IMR-90 (cell line): ENCODE measurements around the gene PTGER2. TPM values are rescaled to one million over a fixed set of nuclear protein-coding genes. Genes with fewer than 3 reads are reported as not detected.

Experiments used
- ATAC-seq: fragments of 200-7000 bp; cut with Tn5 transposase; 2 replicates; pipeline ENCODE4 v1.9.1; 2020; ENCODE audit warnings: low read depth, mild to moderate bottlenecking, moderate library complexity
- BruUV-seq: library from RNA; stranded (reverse); fragments of 400-500 nt; replicated peaks from 2 replicates; lab custom pipeline; 2021; lab: Mats Ljungman, UMichigan
- CTCF ChIA-PET: fragments of 300-600 bp; formaldehyde crosslinking; extraction: SDS; loops from one replicate; lab custom pipeline; 2021; ENCODE audit warnings: antibody characterized with exemption; lab: Yijun Ruan, JAX
- POLR2A ChIA-PET: fragments of 300-600 bp; sonication (Branson Sonifier 250); formaldehyde crosslinking; loops from one replicate; lab custom pipeline; 2022; ENCODE audit warnings: antibody characterized with exemption; ENCODE audit not compliant: unreplicated experiment; lab: Charles Lee
- DNase-seq: peaks from one replicate; pipeline ENCODE4 v3.0.0; 2013
- H2AFZ ChIP-seq: replicated peaks from 2 replicates; pipeline ENCODE3; 2013; ENCODE audit warnings: low read length, mild to moderate bottlenecking; ENCODE audit not compliant: poor library complexity
- H2AK5ac ChIP-seq: 2 replicates; pipeline ENCODE4 v1.6.1; 2013; ENCODE audit warnings: low read depth, low read length, inconsistent platforms
- H2AK9ac ChIP-seq: replicated peaks from 2 replicates; pipeline ENCODE3; 2013; ENCODE audit warnings: mild to moderate bottlenecking, low read depth, low read length, moderate library complexity; ENCODE audit not compliant: poor library complexity
- H2BK120ac ChIP-seq: 2 replicates; pipeline ENCODE4 v1.6.1; 2013; ENCODE audit warnings: low read depth, low read length, inconsistent platforms
- H2BK15ac ChIP-seq: 3 replicates; pipeline ENCODE4 v1.6.1; 2013; ENCODE audit warnings: low read depth, low read length, inconsistent platforms
- H2BK20ac ChIP-seq: 2 replicates; pipeline ENCODE4 v1.6.1; 2013; ENCODE audit warnings: low read depth, mild to moderate bottlenecking, inconsistent platforms, low read length, moderate library complexity
- H2BK5ac ChIP-seq: 2 replicates; pipeline ENCODE4 v1.6.1; 2013; ENCODE audit warnings: mild to moderate bottlenecking, low read depth, low read length, inconsistent platforms; ENCODE audit not compliant: poor library complexity, severe bottlenecking
- H3K14ac ChIP-seq: replicated peaks from 2 replicates; pipeline ENCODE4 v1.6.1; 2013; ENCODE audit warnings: low read depth, low read length, inconsistent platforms
- H3K18ac ChIP-seq: 2 replicates; pipeline ENCODE4 v1.6.1; 2013; ENCODE audit warnings: low read depth, low read length, control low read depth
- H3K23ac ChIP-seq: 2 replicates; pipeline ENCODE4 v1.6.1; 2013; ENCODE audit warnings: low read depth, low read length, inconsistent platforms
- H3K27ac ChIP-seq: 2 replicates; pipeline ENCODE4 v1.5.1; 2013; ENCODE audit warnings: mild to moderate bottlenecking, control low read depth, low read length; ENCODE audit not compliant: insufficient read depth
- H3K27me3 ChIP-seq: 2 replicates; pipeline ENCODE4 v1.6.1; 2013; ENCODE audit warnings: low read length; ENCODE audit not compliant: control insufficient read depth, insufficient read depth
- H3K36me3 ChIP-seq: 2 replicates; pipeline ENCODE4 v1.6.1; 2013; ENCODE audit warnings: low read length, mixed read lengths; ENCODE audit not compliant: control insufficient read depth, insufficient read depth
- H3K4ac ChIP-seq: 2 replicates; pipeline ENCODE4 v1.6.1; 2013; ENCODE audit warnings: low read depth, low read length, inconsistent platforms
- H3K4me1 ChIP-seq: 2 replicates; pipeline ENCODE4 v1.6.1; 2013; ENCODE audit warnings: low read length, mixed read lengths; ENCODE audit not compliant: control insufficient read depth, insufficient read depth
- H3K4me2 ChIP-seq: 2 replicates; pipeline ENCODE4 v1.6.1; 2013; ENCODE audit warnings: low read depth, mild to moderate bottlenecking, control low read depth, low read length, moderate library complexity
- H3K4me3 ChIP-seq: 2 replicates; pipeline ENCODE4 v1.5.1; 2013; ENCODE audit warnings: low read depth, mild to moderate bottlenecking, control low read depth, low read length, moderate library complexity; ENCODE audit not compliant: insufficient read depth
- H3K56ac ChIP-seq: 2 replicates; pipeline ENCODE4 v1.6.1; 2013; ENCODE audit warnings: low read length, inconsistent platforms; ENCODE audit not compliant: insufficient read depth; ENCODE audit errors: extremely low read depth
- H3K79me1 ChIP-seq, 2 experiments: 2 replicates each; pipeline ENCODE4 v1.6.1; 2013; ENCODE audit warnings: low read length in 2 of 2, inconsistent platforms in 1 of 2, low read depth in 1 of 2
- H3K9ac ChIP-seq: 2 replicates; pipeline ENCODE4 v1.6.1; 2013; ENCODE audit warnings: low read depth, low read length, control low read depth
- H3K9me1 ChIP-seq: 2 replicates; pipeline ENCODE4 v1.6.1; 2013; ENCODE audit warnings: low read length, inconsistent platforms; ENCODE audit not compliant: insufficient read depth
- H3K9me3 ChIP-seq: 2 replicates; pipeline ENCODE4 v1.6.1; 2013; ENCODE audit warnings: low read length; ENCODE audit not compliant: control insufficient read depth, insufficient read depth
- H4K20me1 ChIP-seq: 2 replicates; pipeline ENCODE4 v1.6.1; 2013; ENCODE audit warnings: low read length, inconsistent platforms; ENCODE audit not compliant: insufficient read depth
- H4K5ac ChIP-seq: 2 replicates; pipeline ENCODE4 v1.6.1; 2013; ENCODE audit warnings: mild to moderate bottlenecking, low read depth, low read length, control low read depth
- H4K8ac ChIP-seq, 2 experiments: 2 replicates each; pipeline ENCODE4 v1.6.1; 2013; ENCODE audit warnings: low read depth in 2 of 2, low read length in 2 of 2, control low read depth in 1 of 2, inconsistent platforms in 1 of 2
- H4K91ac ChIP-seq: 2 replicates; pipeline ENCODE4 v1.6.1; 2013; ENCODE audit warnings: low read depth, low read length, inconsistent platforms; ENCODE audit not compliant: insufficient read depth
- BHLHE40 ChIP-seq: fragments of 150-350 bp; IDR thresholded peaks from 2 replicates; pipeline ENCODE4 v1.6.1; 2016; ENCODE audit warnings: mild to moderate bottlenecking, low read depth, low read length
- CEBPB ChIP-seq: IDR thresholded peaks from 2 replicates; pipeline ENCODE4 v1.6.1; 2012; ENCODE audit warnings: low read depth, low read length, improper control_type of control experiment
- CHD1 ChIP-seq: IDR thresholded peaks from 2 replicates; pipeline ENCODE4 v1.6.1; 2012; ENCODE audit warnings: low read depth, low read length, improper control_type of control experiment
- ELK1 ChIP-seq: fragments of 150-350 bp; IDR thresholded peaks from 2 replicates; pipeline ENCODE4 v1.6.1; 2016; ENCODE audit warnings: low read depth, mild to moderate bottlenecking, low read length, moderate library complexity, borderline replicate concordance
- FOS ChIP-seq: fragments of 150-350 bp; IDR thresholded peaks from 2 replicates; pipeline ENCODE4 v1.6.1; 2016; ENCODE audit warnings: low read depth, low read length
- MAFK ChIP-seq: IDR thresholded peaks from 2 replicates; pipeline ENCODE4 v1.6.1; 2012; ENCODE audit warnings: low read depth, low read length, improper control_type of control experiment
- MAZ ChIP-seq: IDR thresholded peaks from 2 replicates; pipeline ENCODE4 v1.6.1; 2012; ENCODE audit warnings: low read depth, mild to moderate bottlenecking, low read length, improper control_type of control experiment, moderate library complexity, borderline replicate concordance
- MXI1 ChIP-seq: IDR thresholded peaks from 2 replicates; pipeline ENCODE4 v1.6.1; 2012; ENCODE audit warnings: low read depth, mild to moderate bottlenecking, low read length, moderate library complexity, borderline replicate concordance
- NFE2L2 ChIP-seq: fragments of 150-350 bp; IDR thresholded peaks from 2 replicates; pipeline ENCODE4 v1.6.1; 2016; ENCODE audit warnings: low read depth, mild to moderate bottlenecking, low read length
- POLR2A ChIP-seq: IDR thresholded peaks from 2 replicates; pipeline ENCODE4 v1.6.1; 2012; ENCODE audit warnings: mild to moderate bottlenecking, low read depth, low read length
- RAD21 ChIP-seq: IDR thresholded peaks from 2 replicates; pipeline ENCODE4 v1.6.1; 2012; ENCODE audit warnings: low read length, improper control_type of control experiment
- RCOR1 ChIP-seq: IDR thresholded peaks from 2 replicates; pipeline ENCODE4 v1.6.1; 2012; ENCODE audit warnings: mild to moderate bottlenecking, low read length, improper control_type of control experiment; ENCODE audit not compliant: insufficient replicate concordance
- RFX5 ChIP-seq: IDR thresholded peaks from 2 replicates; pipeline ENCODE4 v1.8.0; 2012; ENCODE audit warnings: low read depth, mild to moderate bottlenecking, low read length, moderate library complexity
- SMC3 ChIP-seq: fragments of 150-350 bp; IDR thresholded peaks from 2 replicates; pipeline ENCODE4 v1.6.1; 2016; ENCODE audit warnings: low read depth, mild to moderate bottlenecking, antibody characterized with exemption, low read length, moderate library complexity
- WGBS, 2 experiments: methylation state at CpG; one replicate each; pipeline versions ENCODE4 v1.1.5 to v1.1.7; 2013; ENCODE audit warnings: missing lambda C conversion rate in 2 of 2; ENCODE audit not compliant: insufficient read length in 1 of 2; ENCODE audit errors: extremely low coverage in 2 of 2; 5-methylcytosine and 5-hydroxymethylcytosine counted together
- dilution Hi-C: fragments of 300-500 bp; cut with HindIII; formaldehyde crosslinking; loops from one replicate; pipeline ENCODE4 v1.14.3; 2018; ENCODE audit warnings: low sequenced_read_pairs; ENCODE audit not compliant: unreplicated experiment
- in situ Hi-C: fragments of 300-500 bp; cut with MboI; formaldehyde crosslinking; loops from 3 replicates; pipeline ENCODE4 v1.14.3; 2019; ENCODE audit warnings: low sequenced_read_pairs, inconsistent platforms, mixed read lengths
- intact Hi-C: fragments of 100-400 bp; cut with micrococcal nuclease; formaldehyde crosslinking; loops from 2 replicates; pipeline ENCODE4 v1.10.0; 2022
- polyA plus RNA-seq, 3 experiments: library from polyadenylated mRNA; depleted of rRNA; stranded (reverse); fragments of >200 nt; gene quantifications; 2 replicates each; pipeline ENCODE4 v1.2.3, GENCODE V29; 2012; ENCODE audit warnings: low replicate concordance in 1 of 3
- total RNA-seq: library from RNA; depleted of rRNA; stranded (reverse); fragments of >200 nt; gene quantifications from 2 replicates; pipeline ENCODE4 v1.2.3, GENCODE V29; 2012
- TF ChIP-seq, protein P1 (sequence below): fragments of 150-350 bp; IDR thresholded peaks from 2 replicates; pipeline ENCODE4 v1.6.1; 2017; ENCODE audit warnings: mild to moderate bottlenecking, antibody characterized with exemption, low read length, low read depth
- TF ChIP-seq, protein P2 (sequence below): conservative IDR thresholded peaks from 2 replicates; pipeline ENCODE4 v1.5.1; 2012; ENCODE audit warnings: mild to moderate bottlenecking, low read depth, low read length, improper control_type of control experiment

Gene PTGER2
- total and polyA plus RNA-seq, 2 of the 4 experiments (the other 2 are of a cell fraction): 24.7 to 58.5 TPM

- no peak overlapping the region for H3K4ac ChIP-seq
- TF ChIP-seq RCOR1: no peak
- TF ChIP-seq CEBPB: no peak
- no peak for TF ChIP-seq NFE2L2
- TF ChIP-seq POLR2A: no peak
- TF ChIP-seq BHLHE40: no peak
- no peak for TF ChIP-seq RFX5
- no peak for TF ChIP-seq ELK1
- no peak for TF ChIP-seq CHD1
- no peak for TF ChIP-seq FOS
- TF ChIP-seq, protein P1, sequence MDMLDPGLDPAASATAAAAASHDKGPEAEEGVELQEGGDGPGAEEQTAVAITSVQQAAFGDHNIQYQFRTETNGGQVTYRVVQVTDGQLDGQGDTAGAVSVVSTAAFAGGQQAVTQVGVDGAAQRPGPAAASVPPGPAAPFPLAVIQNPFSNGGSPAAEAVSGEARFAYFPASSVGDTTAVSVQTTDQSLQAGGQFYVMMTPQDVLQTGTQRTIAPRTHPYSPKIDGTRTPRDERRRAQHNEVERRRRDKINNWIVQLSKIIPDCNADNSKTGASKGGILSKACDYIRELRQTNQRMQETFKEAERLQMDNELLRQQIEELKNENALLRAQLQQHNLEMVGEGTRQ: no peak
- no peak for TF ChIP-seq SMC3
- TF ChIP-seq RAD21: no peak
- TF ChIP-seq MAFK: no peak
- no peak for TF ChIP-seq MXI1
- TF ChIP-seq, protein P2, sequence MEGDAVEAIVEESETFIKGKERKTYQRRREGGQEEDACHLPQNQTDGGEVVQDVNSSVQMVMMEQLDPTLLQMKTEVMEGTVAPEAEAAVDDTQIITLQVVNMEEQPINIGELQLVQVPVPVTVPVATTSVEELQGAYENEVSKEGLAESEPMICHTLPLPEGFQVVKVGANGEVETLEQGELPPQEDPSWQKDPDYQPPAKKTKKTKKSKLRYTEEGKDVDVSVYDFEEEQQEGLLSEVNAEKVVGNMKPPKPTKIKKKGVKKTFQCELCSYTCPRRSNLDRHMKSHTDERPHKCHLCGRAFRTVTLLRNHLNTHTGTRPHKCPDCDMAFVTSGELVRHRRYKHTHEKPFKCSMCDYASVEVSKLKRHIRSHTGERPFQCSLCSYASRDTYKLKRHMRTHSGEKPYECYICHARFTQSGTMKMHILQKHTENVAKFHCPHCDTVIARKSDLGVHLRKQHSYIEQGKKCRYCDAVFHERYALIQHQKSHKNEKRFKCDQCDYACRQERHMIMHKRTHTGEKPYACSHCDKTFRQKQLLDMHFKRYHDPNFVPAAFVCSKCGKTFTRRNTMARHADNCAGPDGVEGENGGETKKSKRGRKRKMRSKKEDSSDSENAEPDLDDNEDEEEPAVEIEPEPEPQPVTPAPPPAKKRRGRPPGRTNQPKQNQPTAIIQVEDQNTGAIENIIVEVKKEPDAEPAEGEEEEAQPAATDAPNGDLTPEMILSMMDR: no peak
- no peak for TF ChIP-seq MAZ
- H2BK120ac ChIP-seq: no peak overlapping the region
- ChIA-PET POLR2A (no interaction called here), CTCF (no interaction called here)
- in situ Hi-C loops: no loop called here
- BruUV-seq: no TSS peak
- WGBS, 2 experiments: 43% methylated on average over 6 of the region's 17 CpGs; no CpG with 5 or more reads in 1 of the 2 experiments
- no peak overlapping the region for H2AFZ ChIP-seq
- intact Hi-C loops: no loop called here
- H2BK15ac ChIP-seq: no peak overlapping the region
- DNase-seq: no peak
- dilution Hi-C loops: no loop called here
- no peak overlapping the region for H3K27ac ChIP-seq
- no peak overlapping the region for H3K14ac ChIP-seq
- no peaks in the 10 kb centered on the region for H4K20me1 ChIP-seq
- H3K4me3 ChIP-seq: no peak overlapping the region
- 0 out of 2 replicates have a peak, but pooled peaks cover 3% of the 10 kb centered on the region for H3K9me1 ChIP-seq
- H2AK5ac ChIP-seq: no peak overlapping the region
- H4K5ac ChIP-seq: no peak overlapping the region
- no peaks in the 10 kb centered on the region for H3K9me3 ChIP-seq
- no peak overlapping the region for H4K91ac ChIP-seq
- H3K18ac ChIP-seq: no peak overlapping the region
- H3K56ac ChIP-seq: no peak overlapping the region
- H3K4me1 ChIP-seq: peaks cover 4% of the 10 kb centered on the region; the same call in 1 of the 2 replicates
- H2BK20ac ChIP-seq: no peak overlapping the region
- H2BK5ac ChIP-seq: no peak overlapping the region
- no peak for ATAC-seq
- no peak overlapping the region for H2AK9ac ChIP-seq
- H3K79me1 ChIP-seq: no peaks in the 10 kb centered on the region
- H3K23ac ChIP-seq: no peak overlapping the region
- peak overlapping the region; percentile 88; the same call in 1 of the 2 replicates for H3K4me2 ChIP-seq
- no peak overlapping the region for H4K8ac ChIP-seq
- no peaks in the 10 kb centered on the region for H3K36me3 ChIP-seq
- H3K27me3 ChIP-seq: peaks cover 43% of the 10 kb centered on the region
- H3K9ac ChIP-seq: no peak overlapping the region
Observed at GRCh38 chr14:52269100-52269499, 45.0 kb upstream of the PTGER2 start.
